DND-41 (cell line): ENCODE measurements around the gene ELAVL1.

ENCODE experiments used
- ATAC-seq: fragments of 200-7000 bp; cut with Tn5 transposase; 3 replicates; pipeline ENCODE4 v1.9.1; 2021; ENCODE audit warnings: low read depth; ENCODE audit not compliant: insufficient read depth
- DNase-seq: peaks from one replicate; pipeline ENCODE4 v3.0.0-alpha.2; 2020
- H2AFZ ChIP-seq: 2 replicates; pipeline ENCODE4 v1.6.0; 2012; ENCODE audit warnings: low read depth, low read length
- H3K27ac ChIP-seq: 2 replicates; pipeline ENCODE4 v1.5.1; 2012; ENCODE audit warnings: low read length, inconsistent platforms
- H3K27me3 ChIP-seq: fragments of 200-600 bp; sonication (generic); 2 replicates; pipeline ENCODE4 v1.6.0; 2012; ENCODE audit warnings: low read length, mild to moderate bottlenecking, inconsistent platforms; ENCODE audit not compliant: insufficient read depth, poor library complexity
- H3K36me3 ChIP-seq: 2 replicates; pipeline ENCODE4 v1.5.1; 2012; ENCODE audit warnings: low read length, inconsistent platforms; ENCODE audit not compliant: insufficient read depth
- H3K4me1 ChIP-seq: 2 replicates; pipeline ENCODE4 v1.5.1; 2012; ENCODE audit warnings: mild to moderate bottlenecking, low read length; ENCODE audit not compliant: insufficient read depth
- H3K4me2 ChIP-seq: 2 replicates; pipeline ENCODE4 v1.6.0; 2012; ENCODE audit warnings: mild to moderate bottlenecking, moderate library complexity, low read length, inconsistent platforms; ENCODE audit not compliant: insufficient read depth
- H3K4me3 ChIP-seq, 2 experiments: fragments of 200-600 bp in 1 of 2; shearing (Covaris generic) in 1 of 2; 2 replicates each; pipeline ENCODE4 v1.5.1; 2012 to 2016; ENCODE audit warnings: inconsistent platforms in 2 of 2, low read length in 2 of 2, mild to moderate bottlenecking in 2 of 2, low read depth in 1 of 2, moderate library complexity in 1 of 2
- H3K79me2 ChIP-seq: 2 replicates; pipeline ENCODE4 v1.6.0; 2012; ENCODE audit warnings: low read length, inconsistent platforms; ENCODE audit not compliant: insufficient read depth
- H3K9ac ChIP-seq: 2 replicates; pipeline ENCODE4 v1.6.0; 2012; ENCODE audit warnings: low read depth, mild to moderate bottlenecking, inconsistent platforms, low read length, moderate library complexity
- H3K9me3 ChIP-seq: 2 replicates; pipeline ENCODE4 v1.5.1; 2012; ENCODE audit warnings: low read length, moderate library complexity, mild to moderate bottlenecking, inconsistent platforms; ENCODE audit not compliant: insufficient read depth, severe bottlenecking
- H4K20me1 ChIP-seq: 2 replicates; pipeline ENCODE4 v1.6.0; 2012; ENCODE audit warnings: low read length; ENCODE audit not compliant: insufficient read depth
- EZH2 ChIP-seq: IDR thresholded peaks from 3 replicates; pipeline ENCODE4 v1.6.1; 2012; ENCODE audit warnings: borderline replicate concordance, low read depth, mild to moderate bottlenecking, moderate library complexity, low read length, inconsistent platforms; ENCODE audit not compliant: severe bottlenecking
- TF ChIP-seq, protein P1 (sequence below): IDR thresholded peaks from 2 replicates; pipeline ENCODE4 v1.5.1; 2012; ENCODE audit warnings: borderline replicate concordance, low read length, moderate library complexity, mild to moderate bottlenecking; ENCODE audit not compliant: poor library complexity, severe bottlenecking; ENCODE audit errors: extremely low read depth

Gene ELAVL1

DNA sequence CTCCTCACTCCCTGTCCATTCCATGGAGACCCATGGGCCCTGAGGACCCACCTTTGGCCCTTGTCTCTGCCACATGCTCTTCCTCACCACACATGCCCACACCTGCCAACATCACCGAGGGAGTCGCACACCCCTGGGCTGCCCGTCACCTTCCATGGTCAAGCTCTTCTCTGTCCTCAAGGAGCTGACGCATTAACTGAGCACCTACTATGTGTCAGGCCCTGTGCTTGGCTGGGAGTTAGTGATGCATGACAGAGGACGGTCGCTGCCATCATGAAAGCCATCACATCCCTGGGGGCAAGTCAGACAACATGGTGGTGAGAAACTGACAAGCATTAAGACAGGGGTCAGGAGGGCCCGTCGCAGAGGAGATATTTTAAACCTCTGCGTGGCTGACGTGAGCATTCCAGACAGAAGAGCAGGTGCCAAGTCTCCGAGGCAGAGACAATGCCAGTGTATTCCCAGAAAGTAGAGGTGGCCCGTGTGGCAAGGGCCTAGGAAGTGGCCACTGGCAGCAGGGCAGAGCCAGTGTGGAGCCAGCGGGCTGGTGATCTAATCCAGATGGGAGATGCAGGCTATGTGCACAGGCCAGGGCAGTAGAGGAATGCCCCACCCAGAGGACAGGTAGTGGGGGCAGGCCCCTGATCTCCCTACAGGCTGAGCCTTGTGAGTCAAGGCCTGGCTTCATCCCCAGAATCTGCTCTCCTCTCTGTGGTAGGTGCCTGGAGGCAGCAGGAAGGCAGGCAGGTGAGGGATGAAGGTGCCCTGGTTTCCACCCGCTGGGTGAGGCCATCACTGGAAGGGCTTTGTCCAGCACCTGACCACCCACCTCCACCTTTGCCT, 21.2 kb downstream of the ELAVL1 start:
- H3K27me3 ChIP-seq, result no peaks in the 10 kb centered on the region
- H3K79me2 ChIP-seq, result peaks cover 93% of the 10 kb centered on the region
- H3K4me1 ChIP-seq, result no peaks in the 10 kb centered on the region
- no peak overlapping the region for H3K4me2 ChIP-seq
- H3K27ac ChIP-seq, result no peak overlapping the region
- H3K9ac ChIP-seq, result no peak overlapping the region
- TF ChIP-seq, protein P1, sequence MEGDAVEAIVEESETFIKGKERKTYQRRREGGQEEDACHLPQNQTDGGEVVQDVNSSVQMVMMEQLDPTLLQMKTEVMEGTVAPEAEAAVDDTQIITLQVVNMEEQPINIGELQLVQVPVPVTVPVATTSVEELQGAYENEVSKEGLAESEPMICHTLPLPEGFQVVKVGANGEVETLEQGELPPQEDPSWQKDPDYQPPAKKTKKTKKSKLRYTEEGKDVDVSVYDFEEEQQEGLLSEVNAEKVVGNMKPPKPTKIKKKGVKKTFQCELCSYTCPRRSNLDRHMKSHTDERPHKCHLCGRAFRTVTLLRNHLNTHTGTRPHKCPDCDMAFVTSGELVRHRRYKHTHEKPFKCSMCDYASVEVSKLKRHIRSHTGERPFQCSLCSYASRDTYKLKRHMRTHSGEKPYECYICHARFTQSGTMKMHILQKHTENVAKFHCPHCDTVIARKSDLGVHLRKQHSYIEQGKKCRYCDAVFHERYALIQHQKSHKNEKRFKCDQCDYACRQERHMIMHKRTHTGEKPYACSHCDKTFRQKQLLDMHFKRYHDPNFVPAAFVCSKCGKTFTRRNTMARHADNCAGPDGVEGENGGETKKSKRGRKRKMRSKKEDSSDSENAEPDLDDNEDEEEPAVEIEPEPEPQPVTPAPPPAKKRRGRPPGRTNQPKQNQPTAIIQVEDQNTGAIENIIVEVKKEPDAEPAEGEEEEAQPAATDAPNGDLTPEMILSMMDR, result no peak
- TF ChIP-seq EZH2, result no peak
- peaks cover 97% of the 10 kb centered on the region for H3K36me3 ChIP-seq
- no peaks in the 10 kb centered on the region for H3K9me3 ChIP-seq
- H3K4me3 ChIP-seq, result no peak overlapping the region
- H4K20me1 ChIP-seq, result peaks cover 97% of the 10 kb centered on the region
- ATAC-seq (no peak), DNase-seq (no peak)
- H2AFZ ChIP-seq, result no peak overlapping the region

DNA sequence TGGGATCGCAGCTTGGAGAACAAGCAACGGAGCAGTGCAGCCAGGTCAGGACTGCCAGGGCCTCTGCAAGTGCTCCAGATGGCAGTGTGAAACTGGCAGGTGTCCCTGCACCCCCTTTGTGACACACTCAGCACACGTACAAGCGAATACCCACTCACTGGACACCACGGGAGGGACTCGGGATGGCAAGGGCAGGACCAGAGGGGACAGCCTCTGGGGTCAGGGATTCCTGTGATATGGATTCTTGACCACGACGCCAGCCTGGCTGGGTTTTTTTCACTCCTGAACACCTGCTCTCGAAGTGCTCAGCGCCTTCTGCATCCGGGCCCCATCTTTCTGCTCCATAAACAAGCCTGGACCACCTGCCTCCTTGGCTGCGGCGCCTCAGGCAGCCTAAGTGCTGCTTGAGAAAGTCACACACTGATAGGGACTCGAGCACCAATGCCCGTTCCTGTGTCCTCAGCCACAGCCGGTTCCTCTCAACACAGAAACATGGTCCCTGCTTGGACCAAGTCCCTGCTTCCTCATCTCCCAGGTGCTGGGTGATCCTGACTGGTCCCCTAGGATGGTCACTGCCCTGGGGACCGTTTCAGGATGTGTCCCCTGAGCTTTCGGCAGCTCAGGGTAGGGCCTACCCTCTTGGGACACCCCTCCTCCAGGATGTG, 22.0 kb downstream of the ELAVL1 start:
- Histone ChIP-seq H4K20me1 (peaks cover 97% of the 10 kb centered on the region), H2AFZ (no peak overlapping the region), H3K79me2 (peaks cover 93% of the 10 kb centered on the region), H3K4me2 (no peak overlapping the region), H3K4me3 (no peak overlapping the region), H3K4me1 (no peaks in the 10 kb centered on the region), H3K36me3 (peaks cover 97% of the 10 kb centered on the region), H3K9ac (no peak overlapping the region), H3K27ac (no peak overlapping the region), H3K27me3 (no peaks in the 10 kb centered on the region), H3K9me3 (no peaks in the 10 kb centered on the region)
- no peak for TF ChIP-seq EZH2
- TF ChIP-seq, protein P1, result no peak
- ATAC-seq, result no peak
- DNase-seq, result no peak

DNA sequence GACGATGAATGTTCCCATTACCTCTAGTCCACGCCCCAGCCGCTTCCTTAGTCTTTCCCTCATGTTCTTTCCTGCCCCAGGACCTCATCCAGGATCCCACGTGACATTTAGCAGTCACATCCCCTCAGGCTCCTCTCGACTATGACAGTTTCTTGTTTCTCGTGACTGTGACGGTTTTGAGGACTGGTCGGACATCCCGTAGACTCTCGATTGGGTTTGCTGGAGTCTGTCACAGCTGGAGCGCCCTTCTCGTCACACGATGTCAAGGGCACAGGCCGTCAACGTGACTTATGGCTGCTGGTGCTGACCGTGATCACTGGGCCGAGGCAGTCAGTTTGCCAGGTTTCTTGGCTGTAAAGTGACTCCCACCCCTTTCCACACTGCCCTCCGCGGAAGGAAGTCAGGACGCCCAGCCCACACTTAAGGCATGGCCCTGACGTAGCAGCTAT, 22.8 kb downstream of the ELAVL1 start:
- H3K9me3 ChIP-seq, result no peaks in the 10 kb centered on the region
- TF ChIP-seq, protein P1, result no peak
- TF ChIP-seq EZH2, result no peak
- no peak overlapping the region for H3K9ac ChIP-seq
- DNase-seq (no peak), ATAC-seq (no peak)
- H3K4me3 ChIP-seq, result no peak overlapping the region
- H3K36me3 ChIP-seq, result peaks cover 97% of the 10 kb centered on the region
- no peaks in the 10 kb centered on the region for H3K27me3 ChIP-seq
- no peaks in the 10 kb centered on the region for H3K4me1 ChIP-seq
- no peak overlapping the region for H2AFZ ChIP-seq
- H3K79me2 ChIP-seq, result peaks cover 93% of the 10 kb centered on the region
- H4K20me1 ChIP-seq, result peaks cover 97% of the 10 kb centered on the region
- no peak overlapping the region for H3K4me2 ChIP-seq
- no peak overlapping the region for H3K27ac ChIP-seq
